ENCODE results near the gene TAL2.

Gene TAL2

DNA sequence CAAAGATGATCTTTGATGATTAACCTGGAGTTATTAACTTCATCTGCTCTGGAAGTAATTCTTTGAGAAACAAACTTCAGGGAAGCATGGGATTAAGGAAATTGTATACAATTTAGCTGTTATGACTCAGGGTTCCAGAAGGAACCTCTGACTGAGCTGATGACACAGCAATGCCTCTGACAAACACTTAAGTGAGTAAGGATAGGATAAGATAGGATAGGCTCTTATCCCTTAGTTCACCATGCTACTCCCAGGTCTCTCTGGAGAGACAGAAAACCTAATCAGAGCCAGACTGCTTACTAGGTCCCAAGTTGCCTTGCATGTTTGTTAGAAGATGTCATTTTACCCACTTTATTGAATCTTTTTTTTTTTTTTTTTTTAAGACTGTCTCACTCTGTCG, 19.5 kb downstream of the TAL2 start:
- TF ChIP-seq, protein P1, sequence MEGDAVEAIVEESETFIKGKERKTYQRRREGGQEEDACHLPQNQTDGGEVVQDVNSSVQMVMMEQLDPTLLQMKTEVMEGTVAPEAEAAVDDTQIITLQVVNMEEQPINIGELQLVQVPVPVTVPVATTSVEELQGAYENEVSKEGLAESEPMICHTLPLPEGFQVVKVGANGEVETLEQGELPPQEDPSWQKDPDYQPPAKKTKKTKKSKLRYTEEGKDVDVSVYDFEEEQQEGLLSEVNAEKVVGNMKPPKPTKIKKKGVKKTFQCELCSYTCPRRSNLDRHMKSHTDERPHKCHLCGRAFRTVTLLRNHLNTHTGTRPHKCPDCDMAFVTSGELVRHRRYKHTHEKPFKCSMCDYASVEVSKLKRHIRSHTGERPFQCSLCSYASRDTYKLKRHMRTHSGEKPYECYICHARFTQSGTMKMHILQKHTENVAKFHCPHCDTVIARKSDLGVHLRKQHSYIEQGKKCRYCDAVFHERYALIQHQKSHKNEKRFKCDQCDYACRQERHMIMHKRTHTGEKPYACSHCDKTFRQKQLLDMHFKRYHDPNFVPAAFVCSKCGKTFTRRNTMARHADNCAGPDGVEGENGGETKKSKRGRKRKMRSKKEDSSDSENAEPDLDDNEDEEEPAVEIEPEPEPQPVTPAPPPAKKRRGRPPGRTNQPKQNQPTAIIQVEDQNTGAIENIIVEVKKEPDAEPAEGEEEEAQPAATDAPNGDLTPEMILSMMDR (IDR thresholded peaks at IDR 0.05), result no peak

DNA sequence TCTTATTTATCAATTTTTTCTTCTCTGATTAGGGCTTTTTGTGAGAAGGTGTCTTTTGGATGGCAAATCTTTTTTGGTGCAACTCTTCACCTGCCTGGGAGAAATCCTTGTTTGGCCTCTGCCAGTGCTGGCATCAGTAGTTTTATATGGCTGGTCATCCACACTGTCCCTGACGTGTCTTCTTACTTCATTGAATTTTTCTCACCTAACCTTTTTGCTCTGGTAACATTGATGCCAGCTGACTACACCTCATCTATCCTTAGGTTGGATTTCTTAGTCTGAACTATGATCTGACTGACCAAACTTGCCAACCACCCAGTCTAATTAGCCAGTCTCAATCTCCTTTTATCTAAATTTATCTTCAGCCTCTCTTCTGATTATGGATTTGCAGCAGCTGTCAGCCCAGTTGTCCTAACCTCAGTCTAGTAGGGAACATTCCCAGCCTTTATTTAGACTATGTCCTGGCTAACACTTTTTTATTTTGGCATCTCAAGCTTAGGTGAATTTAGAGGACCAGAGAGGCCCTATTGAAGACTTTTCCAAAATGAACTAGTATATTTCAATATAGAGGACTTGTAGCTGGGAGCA, 21.5 kb downstream of the TAL2 start:
- TF ChIP-seq, protein P1 (IDR thresholded peaks at IDR 0.05), result no peak
- no peak overlapping the region for H3K4me3 ChIP-seq
- no peak overlapping the region for H3K27ac ChIP-seq
- no peaks in the 10 kb centered on the region for H3K27me3 ChIP-seq
- H3K36me3 ChIP-seq, result no peaks in the 10 kb centered on the region
- no peak for DNase-seq
- intact Hi-C loops (cut with DNase I; ENCODE audit: low total_unique reads), result no loop called here
- no peaks in the 10 kb centered on the region for H3K9me3 ChIP-seq
- no peaks in the 10 kb centered on the region for H3K4me1 ChIP-seq

More for the DNA sequence above, 19.5 kb downstream of the TAL2 start:
- no peaks in the 10 kb centered on the region for H3K4me1 ChIP-seq
- H3K9me3 ChIP-seq, result no peaks in the 10 kb centered on the region
- intact Hi-C loops (cut with DNase I; ENCODE audit: low total_unique reads), result no loop called here
- H3K36me3 ChIP-seq, result no peaks in the 10 kb centered on the region
- DNase-seq, result no peak
- no peak overlapping the region for H3K27ac ChIP-seq
- H3K27me3 ChIP-seq, result no peaks in the 10 kb centered on the region
- H3K4me3 ChIP-seq, result no peak overlapping the region

DNA sequence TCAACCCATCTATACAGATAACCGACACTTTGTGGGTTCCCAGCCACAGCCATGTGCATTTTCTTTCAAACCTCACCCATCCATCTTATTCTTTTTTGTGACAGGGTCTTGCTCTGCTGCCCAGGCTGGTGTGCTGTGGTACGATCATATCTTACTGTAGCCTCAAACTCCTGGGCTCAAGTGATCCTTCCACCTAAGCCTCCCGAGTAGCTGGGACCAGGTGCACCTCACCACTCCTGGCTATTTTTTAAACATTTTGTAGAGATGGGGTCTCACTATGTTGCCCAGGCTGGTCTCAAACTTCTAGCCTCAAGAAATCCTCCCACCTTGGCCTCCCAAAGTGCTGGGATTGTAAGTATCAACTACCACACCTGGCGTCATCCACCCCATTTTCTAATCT, 24.7 kb downstream of the TAL2 start:
- Histone ChIP-seq H3K27me3 (peaks cover 0 to 8% of the 10 kb centered on the region in 2 donors), H3K36me3 (no peaks in the 10 kb centered on the region), H3K27ac (no peak overlapping the region), H3K4me3 (no peak overlapping the region), H3K9me3 (no peaks in the 10 kb centered on the region), H3K4me1 (no peaks in the 10 kb centered on the region)
- TF ChIP-seq, protein P1 (IDR thresholded peaks at IDR 0.05), result no peak
- intact Hi-C loops (cut with DNase I; ENCODE audit: low total_unique reads), result no loop called here
- DNase-seq, result no peak

DNA sequence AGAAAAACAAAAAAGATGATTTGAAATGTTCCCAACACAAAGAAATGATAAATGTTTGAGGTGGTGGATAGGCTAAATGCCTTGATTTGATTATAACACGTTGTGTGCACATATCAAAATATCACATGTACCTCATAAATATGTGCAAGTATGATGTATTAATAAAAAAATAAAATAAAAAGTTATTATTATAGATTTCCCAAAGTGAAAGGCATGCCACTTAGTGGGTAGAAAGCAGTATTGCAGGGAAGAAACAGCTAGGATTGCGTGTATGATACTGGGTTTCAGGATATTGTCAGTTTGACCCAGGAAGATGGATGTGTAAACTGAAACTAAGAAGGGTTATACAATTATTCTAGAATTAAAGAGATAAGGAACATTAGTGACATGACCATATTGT, 28.5 kb downstream of the TAL2 start:
- TF ChIP-seq, protein P1 (IDR thresholded peaks at IDR 0.05), result peak in 1 of 2 experiments; percentile 34
- no peaks in the 10 kb centered on the region for H3K9me3 ChIP-seq
- intact Hi-C loops (cut with DNase I; ENCODE audit: low total_unique reads), result no loop called here
- peaks cover 0 to 26% of the 10 kb centered on the region in 2 donors for H3K27me3 ChIP-seq
- DNase-seq, result no peak
- H3K27ac ChIP-seq, result no peak overlapping the region
- H3K4me3 ChIP-seq, result no peak overlapping the region
- H3K4me1 ChIP-seq, result peaks cover 0 to 9% (median 6%) of the 10 kb centered on the region in 4 donors
- H3K36me3 ChIP-seq, result no peaks in the 10 kb centered on the region

DNA sequence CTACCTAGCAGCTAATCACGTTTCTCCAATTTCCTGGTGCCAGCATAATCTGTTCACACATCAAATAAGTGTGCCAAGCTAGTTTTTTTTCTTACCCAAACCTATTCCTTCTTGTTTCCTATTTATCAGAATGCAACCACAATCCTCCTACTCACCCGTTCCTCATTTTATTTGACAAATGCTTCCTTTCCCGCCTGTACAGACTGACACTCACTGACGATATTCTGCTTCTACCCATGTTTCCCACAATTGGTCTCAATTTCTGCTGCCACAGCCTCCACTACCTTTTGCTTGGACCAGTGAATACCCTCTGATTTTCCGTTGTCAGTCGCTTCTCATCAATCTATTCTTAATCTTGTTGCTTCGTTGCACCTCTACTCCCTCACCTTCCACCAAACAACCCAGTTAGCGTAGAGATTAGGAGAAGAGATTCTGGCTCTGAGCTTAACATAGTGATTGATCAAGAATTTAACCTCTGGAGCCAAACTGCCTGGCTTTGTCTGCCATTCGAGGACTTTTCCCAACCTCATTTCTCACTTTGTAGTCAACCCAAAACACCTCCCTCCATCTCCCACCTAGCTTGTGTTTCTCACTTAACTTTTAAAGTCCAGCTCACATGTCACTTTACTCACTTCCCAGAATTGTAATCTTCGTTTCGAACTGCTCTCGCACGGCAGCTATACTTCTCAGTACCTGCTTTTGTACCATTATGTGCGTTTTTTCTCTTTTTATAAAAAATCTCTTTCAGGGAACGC, 31.4 kb downstream of the TAL2 start:
- Histone ChIP-seq H3K4me3 (peak overlapping the region; percentile 67 to 87), H3K27me3 (peaks cover 0 to 26% of the 10 kb centered on the region in 2 donors), H3K4me1 (peaks cover 0 to 29% (median 8%) of the 10 kb centered on the region in 4 donors), H3K36me3 (no peaks in the 10 kb centered on the region), H3K9me3 (no peaks in the 10 kb centered on the region), H3K27ac (peak overlapping the region in 1 of 2 donors; percentile 86)
- no peak for DNase-seq
- intact Hi-C loops (cut with DNase I; ENCODE audit: low total_unique reads), result no loop called here
- TF ChIP-seq, protein P1 (IDR thresholded peaks at IDR 0.05), result no peak

Data from tibial artery (tissue), 4 donors.